MCF 10A (cell line): ENCODE measurements around the gene MT1A. TPM values are rescaled to one million over a fixed set of nuclear protein-coding genes. Genes with fewer than 3 reads are reported as not detected.
"Not testable (repeated sequence)": the region's sequence is repeated elsewhere in the genome, so short reads cannot be mapped to it uniquely, and the experiment has no call there.

Experiments used
- BruUV-seq: library from RNA; stranded (reverse); fragments of 400-500 nt; replicated peaks from 2 replicates; lab custom pipeline; 2021; lab: Mats Ljungman, UMichigan
- CTCF ChIA-PET: fragments of 300-600 bp; sonication (Branson Sonifier 250); formaldehyde crosslinking; extraction: SDS; loops from one replicate; lab custom pipeline; 2021; ENCODE audit warnings: antibody characterized with exemption, inconsistent platforms; lab: Yijun Ruan, JAX
- POLR2A ChIA-PET: fragments of 300-600, 350-650 bp; sonication (Branson Sonifier 250); formaldehyde crosslinking; extraction: SDS; loops from one replicate; lab custom pipeline; 2020; ENCODE audit warnings: antibody characterized with exemption, inconsistent platforms; lab: Yijun Ruan, JAX
- DNase-seq: peaks from one replicate; pipeline ENCODE4 v3.0.0-alpha.2; 2018; ENCODE audit not compliant: unreplicated experiment
- H3K27ac Mint-ChIP-seq: one replicate; pipeline ENCODE4 v1.8.0; 2022; ENCODE audit warnings: mild to moderate bottlenecking, low read depth, mixed read lengths; ENCODE audit not compliant: unreplicated experiment
- H3K27me3 Mint-ChIP-seq: one replicate; pipeline ENCODE4 v1.8.0; 2022; ENCODE audit warnings: mixed read lengths; ENCODE audit not compliant: insufficient read depth, unreplicated experiment
- H3K36me3 Mint-ChIP-seq: one replicate; pipeline ENCODE4 v1.8.0; 2022; ENCODE audit warnings: mild to moderate bottlenecking, moderate library complexity, mixed read lengths; ENCODE audit not compliant: insufficient read depth, unreplicated experiment
- H3K4me1 Mint-ChIP-seq: one replicate; pipeline ENCODE4 v1.8.0; 2022; ENCODE audit warnings: mixed read lengths; ENCODE audit not compliant: insufficient read depth, unreplicated experiment
- H3K4me3 Mint-ChIP-seq: one replicate; pipeline ENCODE4 v1.8.0; 2022; ENCODE audit warnings: mild to moderate bottlenecking, moderate library complexity, mixed read lengths; ENCODE audit not compliant: unreplicated experiment
- H3K9me3 Mint-ChIP-seq: one replicate; pipeline ENCODE4 v1.8.0; 2022; ENCODE audit warnings: mixed read lengths; ENCODE audit not compliant: unreplicated experiment
- CTCF ChIP-seq: fragments of 200-600 bp; IDR thresholded peaks from one replicate; pipeline ENCODE4 v1.8.0; 2022; ENCODE audit warnings: antibody characterized with exemption, mild to moderate bottlenecking; ENCODE audit not compliant: unreplicated experiment
- intact Hi-C: fragments of 100-400 bp; cut with micrococcal nuclease; formaldehyde crosslinking; loops from 2 replicates; pipeline ENCODE4 v1.14.1; 2022
- total RNA-seq: library from RNA; stranded (reverse); gene quantifications from 2 replicates; pipeline ENCODE4 v1.2.3, GENCODE V29; 2022

The MT1A gene
- total RNA-seq, 1 experiment from 2014 or later, result not detected

- ChIA-PET POLR2A (no interaction called here), CTCF (interaction anchor here (0.6 to 1.7 kb wide), 4 partner anchors 33 to 136 kb away, joined by 3 to 5 read pairs (median 3); no protein-coding TSS in a partner anchor)
- H3K4me3 Mint-ChIP-seq, result no peak within 1 kb of the TSS
- no peaks in the 10 kb centered on the region for H3K9me3 Mint-ChIP-seq
- no peak within 1 kb of the TSS for H3K27ac Mint-ChIP-seq
- H3K36me3 Mint-ChIP-seq, result no peaks in the 10 kb centered on the region
- H3K27me3 Mint-ChIP-seq, result peaks cover 9% of the 10 kb centered on the region
- no peak for TF ChIP-seq CTCF
- intact Hi-C loops, result no loop called here
- no peaks in the 10 kb centered on the region for H3K4me1 Mint-ChIP-seq
- no TSS peak for BruUV-seq
- DNase-seq, result no peak
These were observed 30.8 kb downstream of the MT1A start, which contains the start of gene MT1H for GRCh38 chr16:56669005-56669839. MT1H (plus strand) TSS chr16:56669814; CDS start chr16:56669885, 71 bp downstream.

GRCh38 chr16:56669840-56670619 is 31.6 kb downstream of the MT1A start:
- DNase-seq, result no peak
- peaks cover 9% of the 10 kb centered on the region for H3K27me3 Mint-ChIP-seq
- H3K27ac Mint-ChIP-seq, result no peak overlapping the region
- ChIA-PET CTCF (interaction anchor here (0.6 to 1.7 kb wide), 2 partner anchors 32 to 135 kb away, joined by 3 to 5 read pairs; no protein-coding TSS in a partner anchor), POLR2A (interaction anchor here (0.6 to 1.5 kb wide), 3 partner anchors 13 to 60 kb away, joined by 3 read pairs; no protein-coding TSS in a partner anchor)
- no TSS peak for BruUV-seq
- intact Hi-C loops, result no loop called here
- H3K4me3 Mint-ChIP-seq, result no peak overlapping the region
- no peaks in the 10 kb centered on the region for H3K36me3 Mint-ChIP-seq
- no peaks in the 10 kb centered on the region for H3K4me1 Mint-ChIP-seq
- TF ChIP-seq CTCF, result no peak
- no peaks in the 10 kb centered on the region for H3K9me3 Mint-ChIP-seq

- H3K36me3 Mint-ChIP-seq, result no peaks in the 10 kb centered on the region
- H3K4me1 Mint-ChIP-seq, result no peaks in the 10 kb centered on the region
- no peak for DNase-seq
- no TSS peak for BruUV-seq
- TF ChIP-seq CTCF, result no peak
- H3K4me3 Mint-ChIP-seq, result no peak overlapping the region
- ChIA-PET CTCF (interaction anchor here (1.7 kb wide), 1 partner anchor 32 kb away, joined by 5 read pairs; no protein-coding TSS in a partner anchor), POLR2A (interaction anchor here (0.6 to 1.5 kb wide), 2 partner anchors 13 to 60 kb away, joined by 3 read pairs; no protein-coding TSS in a partner anchor)
- intact Hi-C loops, result no loop called here
- H3K27ac Mint-ChIP-seq, result no peak overlapping the region
- peaks cover 9% of the 10 kb centered on the region for H3K27me3 Mint-ChIP-seq
- H3K9me3 Mint-ChIP-seq, result no peaks in the 10 kb centered on the region
These were observed 32.1 kb downstream of the MT1A start for GRCh38 chr16:56670620-56670934.

- POLR2A ChIA-PET, result interaction anchor here (0.5 to 3.0 kb wide), 3 partner anchors 12 to 62 kb away, joined by 3 to 30 read pairs (median 3); partner anchors contain the start of gene MT1X
- intact Hi-C loops, H3K27me3 Mint-ChIP-seq, H3K9me3 Mint-ChIP-seq, H3K27ac Mint-ChIP-seq, H3K4me3 Mint-ChIP-seq, CTCF ChIA-PET, H3K4me1 Mint-ChIP-seq, BruUV-seq, H3K36me3 Mint-ChIP-seq: not testable (repeated sequence)
- peak; percentile 45 for DNase-seq
These were observed 33.2 kb downstream of the MT1A start for GRCh38 chr16:56671691-56672090.

GRCh38 chr16:56672171-56672570 is 33.7 kb downstream of the MT1A start:
- H3K4me3 Mint-ChIP-seq, H3K36me3 Mint-ChIP-seq, BruUV-seq, intact Hi-C loops, DNase-seq, H3K9me3 Mint-ChIP-seq, H3K27me3 Mint-ChIP-seq, H3K4me1 Mint-ChIP-seq, H3K27ac Mint-ChIP-seq: not testable (repeated sequence)
- ChIA-PET CTCF (interaction anchor here (1.9 kb wide), 1 partner anchor 30 kb away, joined by 13 read pairs; no protein-coding TSS in a partner anchor), POLR2A (interaction anchor here (0.5 to 3.0 kb wide), 4 partner anchors 11 to 65 kb away, joined by 3 to 30 read pairs (median 9); partner anchors contain the start of genes MT1X and MT2A)
